Putamen (tissue), 1 donor: ENCODE results near the gene TNKS1BP1.
"Not testable (repeated sequence)": the region's sequence is repeated elsewhere in the genome, so short reads cannot be mapped to it uniquely, and the experiment has no call there.

Experiments
- DNase-seq: peaks from one replicate; pipeline ENCODE4 v3.0.0-alpha.2; 2016; ENCODE audit warnings: low spot score

The TNKS1BP1 gene

DNA sequence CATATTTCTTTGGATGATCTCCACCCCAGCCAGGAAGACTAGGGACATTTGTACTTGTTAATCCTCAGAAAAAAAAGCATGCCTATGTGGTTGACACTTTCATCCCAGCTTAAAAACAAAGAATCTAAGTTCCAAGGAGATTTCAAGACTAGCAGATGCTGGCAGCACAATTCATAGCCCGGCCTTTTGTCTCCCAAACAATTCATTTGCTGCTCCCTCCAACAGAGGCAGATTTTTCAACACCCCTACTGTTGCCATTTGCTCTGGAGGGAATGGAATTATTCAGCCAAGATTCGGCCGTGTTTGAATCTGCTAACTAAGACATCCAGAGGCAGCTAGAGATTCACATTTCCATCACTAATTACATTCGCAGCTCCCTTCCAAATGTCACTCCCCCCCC, 28.7 kb upstream of the TNKS1BP1 start:
- DNase-seq, result no peak

DNA sequence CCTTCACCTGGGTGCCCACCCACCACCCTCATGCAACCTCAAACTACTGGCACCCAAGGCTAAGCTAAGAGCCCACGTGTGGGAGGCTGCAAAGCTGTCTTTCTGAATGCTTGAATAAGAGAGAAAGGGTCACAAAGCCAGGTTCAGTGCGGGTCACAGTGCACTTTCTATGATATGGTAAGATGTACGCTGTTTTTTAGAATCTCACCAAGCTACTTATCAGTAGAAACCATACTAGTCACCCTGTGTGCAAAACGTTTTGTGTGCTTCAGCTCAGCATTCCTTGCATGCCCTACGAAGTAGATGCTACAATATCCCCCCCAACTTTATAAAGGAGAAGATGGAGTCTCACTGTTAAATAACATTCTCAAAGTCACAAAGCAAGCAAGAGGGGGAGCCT, 28.3 kb upstream of the TNKS1BP1 start:
- no peak for DNase-seq

DNA sequence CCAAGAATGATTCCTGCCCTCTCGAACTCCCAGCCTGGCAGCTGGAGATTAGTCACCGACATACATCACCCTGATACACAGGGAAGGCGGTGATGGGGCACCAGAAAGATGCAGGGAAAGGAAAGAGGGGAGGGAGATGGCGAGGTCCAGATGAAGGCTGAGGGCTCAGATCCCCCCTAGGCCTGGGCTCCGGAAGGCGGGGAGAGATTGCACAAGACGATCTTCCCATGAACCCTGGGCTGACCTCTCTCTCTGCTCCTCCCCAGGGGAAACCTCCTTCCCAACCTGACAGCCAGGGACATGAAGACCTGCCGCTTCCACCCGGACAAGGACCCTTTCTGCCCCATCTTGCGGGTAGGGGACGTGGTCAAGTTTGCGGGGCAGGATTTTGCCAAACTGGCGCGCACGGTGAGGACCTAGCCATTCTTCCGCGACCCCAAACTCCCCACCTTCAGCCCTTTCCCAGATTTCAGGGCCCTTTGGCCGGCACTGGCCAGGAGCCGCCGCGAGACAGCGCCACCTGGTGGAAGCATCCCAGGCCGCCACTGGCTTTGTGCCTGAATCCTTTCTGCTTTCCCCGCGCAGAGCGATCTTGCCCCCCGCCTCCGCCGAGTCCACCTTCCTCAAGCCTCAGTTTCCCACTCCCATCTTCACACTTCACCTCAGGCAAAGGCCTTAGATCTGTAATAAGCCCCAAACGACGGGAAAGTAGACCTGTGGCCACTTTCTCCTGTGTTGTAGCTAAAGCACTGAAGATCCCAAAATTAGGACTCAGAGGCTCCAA, 24.9 kb upstream of the TNKS1BP1 start:
- DNase-seq, result no peak

DNA sequence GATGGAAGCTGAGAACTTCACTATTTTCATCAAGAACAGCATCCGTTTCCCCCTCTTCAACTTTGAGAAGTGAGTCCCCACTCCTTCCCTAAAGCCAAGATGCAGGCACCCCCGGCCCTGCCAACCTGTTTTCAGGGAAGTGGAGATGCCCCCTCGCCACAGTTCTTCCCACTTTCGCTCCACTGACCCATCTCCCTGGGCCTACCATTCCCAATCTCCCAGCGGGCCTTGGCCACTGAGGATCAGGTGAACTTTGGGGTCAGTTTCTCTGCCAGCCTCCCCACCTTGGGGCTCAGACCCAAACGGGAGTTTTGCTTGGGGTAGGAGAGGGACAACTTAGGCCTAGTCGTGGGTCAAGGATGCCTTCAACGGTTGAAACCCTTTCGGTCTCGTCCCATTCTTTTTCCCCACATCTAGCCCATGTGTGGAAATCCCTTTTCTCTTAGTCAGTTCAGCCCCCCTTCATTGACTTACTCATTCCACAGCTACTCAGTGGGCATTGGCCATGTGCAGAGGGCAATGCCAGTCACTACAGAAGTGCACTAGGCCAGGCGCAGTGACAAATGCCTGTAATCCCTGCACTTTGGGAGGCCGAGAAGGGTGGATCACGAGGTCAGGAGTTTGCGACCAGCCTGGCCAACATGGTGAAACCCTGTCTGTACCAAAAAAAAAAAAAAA, 24.0 kb upstream of the TNKS1BP1 start:
- no peak for DNase-seq

DNA sequence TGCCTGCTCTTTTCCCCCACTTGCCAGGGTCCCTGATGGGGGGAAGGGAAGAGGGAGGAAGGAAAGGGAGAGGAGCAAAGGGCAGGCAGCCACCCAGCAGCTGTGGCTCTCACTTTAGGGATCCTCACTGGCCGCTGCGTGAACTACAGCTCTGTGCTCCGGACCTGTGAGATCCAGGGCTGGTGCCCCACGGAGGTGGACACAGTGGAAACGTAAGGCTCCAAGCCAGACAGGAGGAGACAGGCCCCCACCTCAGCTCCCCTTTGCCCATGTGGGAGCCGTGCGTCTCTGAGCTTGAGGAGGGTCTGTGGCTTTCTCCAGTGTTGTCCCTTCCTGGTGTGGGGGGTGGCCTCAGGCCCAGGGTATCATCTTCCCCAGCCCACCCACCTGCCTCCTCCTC, 23.3 kb upstream of the TNKS1BP1 start:
- no peak for DNase-seq

DNA sequence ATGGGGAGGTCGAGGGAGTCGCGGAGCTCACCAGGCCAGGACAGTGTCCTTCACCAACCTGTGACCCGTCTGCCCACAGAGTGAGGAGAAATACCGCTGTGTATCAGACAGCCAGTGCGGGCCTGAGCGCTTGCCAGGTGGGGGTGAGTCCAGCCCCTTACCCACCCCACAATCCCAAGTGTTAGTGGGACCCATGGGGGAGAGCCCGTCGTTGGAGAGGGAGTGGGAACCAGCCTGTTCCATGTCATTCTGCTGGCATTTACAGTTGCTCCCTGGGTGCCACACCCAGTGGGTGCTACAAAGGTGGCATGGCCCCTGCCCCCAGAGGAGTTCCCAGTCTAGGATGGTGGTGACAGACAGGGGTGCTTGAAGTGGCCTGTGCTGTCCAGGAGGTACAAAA, 22.6 kb upstream of the TNKS1BP1 start:
- no peak for DNase-seq

DNA sequence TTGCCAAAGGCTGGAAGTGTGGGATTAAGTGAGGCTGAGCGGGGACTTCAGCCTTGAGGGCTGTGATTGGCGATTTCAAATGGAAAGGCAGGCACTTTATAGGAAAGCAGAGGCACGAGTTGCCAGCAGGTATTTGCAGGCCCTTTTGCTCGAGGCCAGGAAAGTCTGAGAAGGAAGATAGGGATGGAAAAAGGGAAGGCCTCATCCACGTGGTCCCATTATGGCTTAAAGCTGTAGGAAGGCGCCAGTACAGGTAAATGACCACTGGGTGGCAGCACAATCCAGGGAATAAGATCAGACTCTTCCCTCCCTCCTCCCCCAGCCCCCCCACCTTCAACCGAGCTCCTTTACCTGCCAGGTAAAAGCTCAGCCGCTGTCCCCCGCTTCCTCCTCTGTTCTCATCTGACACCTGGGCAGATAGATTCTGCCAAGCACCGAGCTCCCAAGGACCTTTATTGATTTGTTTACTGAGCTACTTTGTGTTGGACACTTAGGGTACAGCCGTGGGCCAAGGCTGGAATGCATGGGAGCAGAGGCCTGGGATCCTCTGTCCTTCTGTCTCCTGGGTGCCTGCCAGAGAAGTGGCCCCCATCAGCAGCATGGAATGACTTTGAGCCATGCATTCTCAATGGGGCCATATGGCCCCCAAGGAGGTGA, 20.9 kb upstream of the TNKS1BP1 start:
- peak; percentile 68 for DNase-seq

DNA sequence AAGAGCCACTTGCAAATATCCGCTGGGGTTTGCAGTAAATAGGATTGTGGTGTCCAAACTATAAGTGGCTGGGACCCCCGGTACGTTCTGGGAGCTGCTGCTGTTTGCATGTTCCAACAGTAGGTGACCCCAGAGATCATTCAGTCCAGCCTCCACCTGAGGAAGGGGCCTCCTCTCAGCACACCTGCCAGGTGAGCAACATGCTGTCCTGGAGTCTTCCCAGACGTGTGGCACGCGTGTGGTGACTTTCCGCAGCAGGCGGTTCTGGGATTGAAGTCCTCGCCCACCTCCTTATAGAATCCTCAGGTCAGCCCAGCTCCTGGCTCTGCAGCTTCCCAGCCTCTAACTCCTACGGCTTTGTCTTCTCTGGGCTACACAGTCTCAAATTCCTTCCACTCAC, 20.1 kb upstream of the TNKS1BP1 start:
- no peak for DNase-seq

DNA sequence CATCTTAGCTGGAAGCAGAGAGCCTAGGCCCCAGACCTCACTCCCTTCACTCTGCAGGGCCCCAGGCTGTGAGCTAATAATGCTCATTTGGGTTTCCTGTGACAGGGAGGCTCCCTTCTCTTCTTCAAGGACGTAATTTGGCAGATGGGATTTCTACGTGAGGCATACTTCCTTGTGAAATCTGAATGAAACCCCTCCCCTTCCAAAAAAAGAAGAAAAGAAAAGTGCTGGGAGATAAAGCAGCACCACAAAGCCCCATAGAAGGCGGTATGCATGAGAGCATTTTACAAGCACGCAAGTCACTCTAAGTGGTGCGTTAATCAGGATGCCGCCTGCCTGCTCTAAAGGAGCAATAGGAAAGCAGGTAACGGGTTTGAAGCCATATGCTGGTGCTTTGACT, 19.1 kb upstream of the TNKS1BP1 start:
- no peak for DNase-seq

DNA sequence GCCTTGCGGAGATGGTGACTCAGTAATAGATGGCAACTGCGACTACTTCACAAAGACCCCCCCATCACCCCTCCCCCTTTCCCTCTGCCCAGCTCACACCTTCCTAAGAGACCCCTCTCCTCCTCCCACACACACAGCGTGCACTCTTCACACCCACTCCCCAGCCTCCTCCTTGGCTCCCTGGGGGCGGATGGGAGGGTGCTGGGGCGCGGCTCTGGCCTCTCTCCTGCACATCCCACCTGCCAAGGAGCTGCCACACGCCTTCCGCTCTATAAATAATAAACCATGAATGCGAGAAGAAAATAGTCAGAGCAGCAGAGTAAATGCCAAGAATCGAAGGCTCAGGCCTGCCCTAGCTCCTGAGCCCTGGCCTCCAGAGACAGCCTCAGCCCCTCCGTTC, 17.9 kb upstream of the TNKS1BP1 start:
- no peak for DNase-seq

DNA sequence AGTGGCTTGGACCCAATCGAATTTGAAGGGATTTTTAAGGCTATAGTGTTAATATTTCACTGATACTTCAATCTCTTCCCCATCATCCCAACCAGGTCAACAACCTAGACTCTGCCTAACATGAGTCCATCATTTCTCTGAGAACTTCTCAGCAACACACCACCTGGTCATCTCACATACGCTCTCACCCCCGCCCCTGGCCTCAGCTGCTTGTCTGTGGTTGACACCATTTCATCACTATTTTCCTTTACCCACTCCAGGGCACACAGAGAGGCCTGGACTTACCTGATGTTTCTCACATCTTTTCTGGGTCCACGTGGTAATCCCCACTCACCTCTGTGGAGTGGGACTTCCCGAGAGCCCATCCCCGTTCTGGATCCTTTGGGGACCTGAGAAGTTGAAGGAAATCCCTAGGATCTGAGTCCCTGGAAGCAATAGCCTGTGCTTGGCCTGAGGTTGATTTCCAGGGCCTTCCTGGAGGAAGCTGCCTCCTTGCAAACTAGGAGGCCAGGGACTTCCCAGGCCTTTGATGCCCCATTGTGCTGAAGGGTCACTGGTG, 16.6 kb upstream of the TNKS1BP1 start:
- DNase-seq, result no peak

DNA sequence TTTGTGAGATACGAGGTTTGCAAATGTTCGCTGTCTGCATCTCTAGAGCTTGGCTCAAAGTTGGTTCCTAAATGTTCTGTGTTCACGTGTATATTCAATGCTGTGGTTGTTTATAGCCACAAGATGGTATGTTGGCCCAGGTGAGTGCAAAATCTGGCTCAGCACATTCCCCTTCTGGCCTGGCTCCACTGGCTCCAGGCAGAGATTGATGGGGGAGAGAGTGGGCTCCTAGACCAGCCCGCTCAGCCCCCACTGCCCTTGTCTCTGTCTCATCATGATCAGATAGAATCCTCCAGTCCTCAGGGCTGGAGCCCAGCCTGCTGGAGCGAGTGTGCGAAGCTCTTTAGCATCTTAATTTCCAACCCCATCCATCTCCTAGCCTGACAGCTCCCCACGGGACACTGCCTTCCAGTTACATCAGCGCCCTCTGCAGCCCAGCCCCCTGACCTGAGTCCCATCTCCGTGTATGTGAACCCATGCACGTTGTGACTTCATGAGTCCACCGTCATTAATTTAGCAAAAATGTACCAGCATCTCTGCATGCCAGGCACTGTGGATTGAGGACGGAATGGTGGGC, 15.4 kb upstream of the TNKS1BP1 start:
- DNase-seq, result no peak

DNA sequence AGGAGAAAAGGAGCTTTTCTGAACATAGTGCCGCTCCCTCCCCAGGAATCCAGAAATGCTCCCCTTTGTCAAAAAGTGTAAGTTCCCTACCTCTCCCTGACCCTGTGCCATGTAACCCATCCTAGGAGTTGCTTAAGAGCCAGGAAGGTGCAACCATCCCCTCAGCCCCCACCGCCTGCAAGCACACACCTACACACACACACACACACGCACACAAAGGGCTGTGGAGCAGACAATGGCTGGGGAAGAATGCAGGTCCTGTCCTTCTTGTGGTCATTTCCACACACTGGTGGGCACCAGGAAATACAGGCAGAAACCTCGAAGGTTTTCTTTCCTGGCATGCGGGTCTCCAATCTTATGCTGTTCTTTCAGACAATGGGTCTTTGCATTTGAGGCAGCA, 14.6 kb upstream of the TNKS1BP1 start:
- DNase-seq, result no peak

DNA sequence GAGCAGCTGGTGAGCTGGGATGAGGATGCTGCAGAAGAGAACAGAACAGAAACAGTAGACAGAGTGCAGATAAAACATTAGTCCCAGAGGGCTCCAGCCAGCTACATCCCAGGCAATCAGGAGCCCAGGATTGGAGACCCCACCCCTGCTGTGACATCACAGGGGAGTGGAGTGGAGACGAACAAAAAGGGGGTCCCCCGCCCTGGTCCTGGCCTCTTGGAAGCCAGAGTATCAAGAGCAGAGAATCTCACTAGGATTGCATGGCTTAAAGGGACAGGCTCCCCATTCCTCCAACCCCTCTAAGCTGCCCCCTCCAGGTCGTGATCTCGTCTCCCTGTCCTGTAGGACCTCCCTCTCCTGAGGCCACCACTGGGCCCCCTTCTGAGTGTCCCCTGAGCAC, 13.4 kb upstream of the TNKS1BP1 start, which contains the start of gene P2RX3:
TSS of gene P2RX3 (plus strand) at position 211 of the 400 bp plus-strand sequence. CDS start 199 bp downstream, outside the sequence.
- no peak for DNase-seq

DNA sequence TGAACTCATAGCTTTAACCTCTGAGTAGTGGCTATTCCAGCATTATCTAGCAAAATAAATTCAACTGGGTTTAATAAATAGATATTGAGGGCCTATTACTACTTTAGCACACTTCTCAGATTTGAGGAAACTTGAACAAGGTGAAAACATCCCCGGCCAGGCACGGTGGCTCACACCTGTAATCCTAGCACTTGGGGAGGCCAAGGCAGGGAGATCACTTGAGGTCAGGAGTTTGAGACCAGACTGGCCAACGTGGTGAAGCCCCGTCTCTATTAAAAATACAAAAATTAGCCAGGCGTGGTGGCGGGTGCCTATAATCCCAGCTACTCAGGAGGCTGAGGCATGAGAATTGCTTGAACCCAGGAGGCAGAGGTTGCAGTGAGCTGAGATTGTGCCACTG, 12.1 kb upstream of the TNKS1BP1 start:
- not testable (repeated sequence) for DNase-seq

DNA sequence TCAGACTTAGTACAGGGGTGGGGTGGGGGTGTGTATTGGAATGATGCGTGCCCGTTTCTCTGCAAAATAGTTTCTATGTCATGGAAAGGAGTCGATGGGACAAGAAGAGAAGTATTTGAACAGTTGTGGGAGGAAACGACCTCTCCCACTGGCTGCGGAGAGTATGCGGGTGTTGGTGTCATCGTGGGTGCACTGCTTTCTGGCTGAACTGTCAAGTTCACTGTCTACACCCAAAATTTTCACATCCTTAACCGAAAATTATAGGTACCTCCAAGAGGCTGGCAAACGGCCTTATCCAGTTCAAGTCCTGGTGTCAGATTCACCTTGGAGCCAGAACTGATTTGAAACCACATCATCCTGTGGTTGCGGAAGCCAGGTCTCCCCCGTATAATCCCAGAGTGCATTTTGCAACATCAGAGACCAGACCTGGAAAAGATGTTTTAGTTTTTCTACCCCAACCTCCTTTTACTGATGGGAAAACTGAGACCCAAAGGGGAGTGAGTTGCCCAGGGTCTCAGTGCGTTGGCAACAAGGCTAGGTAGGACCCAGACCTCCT, 11.4 kb upstream of the TNKS1BP1 start:
- DNase-seq, result no peak

DNA sequence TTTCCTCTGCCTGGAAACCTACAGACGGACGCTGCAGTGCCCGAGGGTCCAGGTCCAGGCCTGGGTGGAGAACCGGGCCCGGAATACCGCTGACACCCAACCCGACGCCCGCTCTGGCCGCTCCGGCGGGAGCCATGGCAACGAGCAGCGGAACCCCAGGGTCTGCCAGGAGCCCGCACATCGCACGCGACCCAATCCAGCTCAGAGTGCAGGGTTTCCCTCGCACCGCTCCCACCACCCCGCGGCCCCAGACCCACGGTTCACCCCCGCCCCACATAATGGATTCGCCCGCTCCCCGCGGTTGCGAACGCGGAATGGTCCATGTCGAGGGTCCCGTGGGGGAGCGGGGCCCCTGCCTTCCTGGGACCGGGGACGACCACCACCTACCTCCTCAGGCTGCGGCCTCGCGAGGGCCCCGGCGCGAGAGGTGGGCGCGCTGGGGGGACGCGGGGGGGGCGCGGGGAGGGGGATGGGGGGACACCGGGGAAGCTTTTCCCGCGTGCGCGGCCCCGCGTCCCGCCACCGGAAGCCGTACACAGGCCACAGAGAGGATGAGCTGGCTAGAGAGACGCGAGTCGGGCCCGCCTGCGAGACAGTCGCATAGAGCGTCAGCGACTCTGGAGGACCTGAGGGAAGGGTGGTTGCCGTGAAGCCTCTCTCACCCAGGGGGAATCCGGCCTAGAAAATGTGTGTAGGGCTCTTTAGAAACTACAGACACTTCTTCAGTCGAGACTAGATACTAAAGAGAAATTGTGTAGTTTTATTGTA, 10.8 kb upstream of the TNKS1BP1 start, which contains the start of gene SSRP1:
TSS of gene SSRP1 (minus strand) at position 550 of the 768 bp plus-strand sequence. CDS start 771 bp downstream, outside the sequence.
- DNase-seq, result peak; percentile 90

DNA sequence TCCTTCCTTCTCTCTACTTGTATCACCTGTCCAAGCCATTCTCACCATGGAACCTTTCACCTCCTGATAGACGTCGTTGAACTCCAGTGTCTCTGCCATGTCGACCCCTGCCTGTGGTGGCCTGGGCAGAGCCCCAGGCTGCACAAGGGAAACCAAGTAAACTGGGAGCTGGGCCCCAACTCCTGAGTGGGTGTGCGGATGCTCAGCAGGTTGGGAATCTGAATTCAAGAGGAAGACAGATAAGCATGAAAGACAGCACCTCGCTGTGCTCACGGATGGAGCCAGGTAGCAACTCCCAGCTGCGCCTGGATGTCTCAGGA, 10.2 kb upstream of the TNKS1BP1 start:
- no peak for DNase-seq

DNA sequence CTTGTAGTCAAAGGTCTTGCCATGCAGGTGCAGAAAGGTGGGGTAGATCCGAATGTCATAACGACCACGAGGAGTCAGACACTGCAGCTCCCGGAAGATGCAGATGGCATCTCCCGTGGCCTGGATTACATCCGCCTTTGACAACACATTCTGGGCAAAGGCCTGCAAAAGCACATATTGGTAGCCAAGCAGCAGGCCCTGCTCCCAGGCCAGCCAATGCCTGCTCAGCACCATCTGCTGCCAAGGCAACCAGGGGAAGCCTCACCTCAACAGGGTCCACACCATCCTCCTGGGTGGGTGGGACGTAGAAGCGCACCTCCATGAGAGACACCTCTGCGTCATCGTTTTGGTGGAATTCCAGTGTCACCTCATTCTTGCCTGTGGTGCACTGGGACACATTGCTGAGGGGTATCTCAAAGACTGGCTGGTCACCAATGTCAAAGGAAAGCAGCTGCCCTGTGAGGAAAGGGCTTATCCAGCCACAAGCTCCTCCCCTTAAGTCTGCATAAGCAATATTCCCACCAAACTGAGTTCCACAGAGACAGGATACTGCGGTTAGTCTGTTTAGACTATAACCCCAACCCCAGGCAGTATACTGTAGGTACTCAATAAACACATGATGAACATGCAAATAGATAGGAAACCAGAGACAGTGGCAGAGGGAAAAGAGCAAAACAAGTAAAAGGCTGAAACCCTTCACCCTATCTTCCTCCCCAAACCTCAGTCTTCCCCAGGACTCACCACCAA, 8.1 kb upstream of the TNKS1BP1 start:
- no peak for DNase-seq

DNA sequence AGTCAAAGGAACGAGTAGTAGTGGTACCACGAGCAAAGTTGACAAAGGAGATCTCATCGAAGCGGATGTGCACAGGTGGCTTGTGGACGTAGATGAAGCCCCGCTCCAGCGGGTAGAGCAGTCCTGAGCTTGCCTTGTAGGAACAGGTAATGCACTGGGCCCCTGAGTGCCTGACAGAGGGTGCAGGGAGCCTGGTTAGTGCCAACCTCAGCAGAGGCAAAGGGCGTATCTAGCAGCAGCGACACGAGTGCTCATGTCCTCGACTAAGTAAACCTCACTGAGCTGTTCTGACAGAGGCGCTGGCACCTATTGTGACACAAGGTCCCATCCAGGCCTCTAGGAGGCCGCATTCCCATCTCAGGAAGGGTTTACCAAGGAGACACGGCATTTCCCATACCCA, 7.0 kb upstream of the TNKS1BP1 start:
- DNase-seq, result no peak

DNA sequence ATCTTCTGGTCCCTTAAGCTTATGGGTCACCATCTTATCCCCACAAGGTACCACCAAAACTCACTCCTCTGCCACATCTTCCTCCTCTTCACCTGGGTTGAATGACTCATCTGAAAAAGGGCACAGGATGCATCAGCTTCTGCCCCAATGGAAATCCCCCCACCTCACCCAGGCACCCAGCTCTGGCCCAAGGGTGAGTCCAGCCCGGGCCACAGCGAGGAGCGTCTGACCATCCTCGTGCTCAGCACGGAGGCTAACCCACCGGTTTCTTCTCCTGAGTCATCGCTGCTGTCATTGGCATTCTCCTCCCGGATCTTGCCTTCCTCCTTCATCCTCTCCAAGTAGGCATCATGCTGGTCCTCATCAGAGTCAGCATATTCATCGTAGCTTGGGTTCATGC, 5.3 kb upstream of the TNKS1BP1 start:
- DNase-seq, result no peak
